ENCODE data around the gene COL28A1.
"Not testable (repeated sequence)": the region's sequence is repeated elsewhere in the genome, so short reads cannot be mapped to it uniquely, and the experiment has no call there.

The COL28A1 gene

DNA sequence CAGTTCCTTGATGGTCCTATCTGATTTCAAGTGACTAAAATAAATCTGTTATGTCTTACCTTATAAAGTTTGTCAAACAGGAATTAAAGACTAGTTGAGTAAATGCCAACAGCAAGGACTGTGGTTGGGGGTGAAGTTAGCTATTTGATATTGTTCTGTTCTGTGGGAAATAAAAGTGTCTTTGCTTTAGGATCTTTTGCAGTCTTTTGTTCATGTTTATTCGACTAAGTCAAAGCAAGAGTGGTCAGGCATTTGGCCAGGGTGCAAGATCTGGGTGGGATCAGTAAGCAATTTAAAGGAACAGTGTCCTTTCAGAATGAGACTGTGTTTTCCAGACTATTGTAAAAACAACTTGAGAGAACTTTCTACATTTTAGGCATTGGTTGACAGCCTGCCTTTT is at the start of gene COL28A1:
Gene COL28A1, minus strand, starts transcription at position 183 of the 400 bp plus-strand sequence. CDS start 2,998 bp downstream, outside the sequence.
- DNase-seq: no peak

- no peak for DNase-seq
These were observed 49.0 kb upstream of the COL28A1 start for GRCh38 chr7:7584653-7585052.

DNA sequence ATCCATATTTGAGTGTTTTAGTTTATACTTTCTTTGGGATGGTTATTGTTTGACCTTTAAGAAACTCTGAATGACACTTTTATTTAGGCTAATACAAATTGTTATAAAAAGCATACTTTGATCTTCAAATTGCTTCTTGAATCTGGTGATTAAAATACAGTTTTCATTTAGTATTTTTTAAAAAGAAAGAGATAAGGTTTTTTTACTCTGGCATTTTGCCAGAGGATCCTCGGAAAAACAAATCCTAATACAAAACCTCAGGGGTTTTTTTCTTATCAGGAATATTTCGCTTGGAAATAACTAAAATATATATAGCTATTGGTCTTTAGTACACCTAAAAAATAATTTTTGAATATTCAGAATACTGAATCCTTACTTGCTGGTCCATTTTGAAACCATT is 48.1 kb upstream of the COL28A1 start:
- DNase-seq: no peak

GRCh38 chr7:7582596-7582995 is 46.9 kb upstream of the COL28A1 start:
- no peak for DNase-seq

DNA sequence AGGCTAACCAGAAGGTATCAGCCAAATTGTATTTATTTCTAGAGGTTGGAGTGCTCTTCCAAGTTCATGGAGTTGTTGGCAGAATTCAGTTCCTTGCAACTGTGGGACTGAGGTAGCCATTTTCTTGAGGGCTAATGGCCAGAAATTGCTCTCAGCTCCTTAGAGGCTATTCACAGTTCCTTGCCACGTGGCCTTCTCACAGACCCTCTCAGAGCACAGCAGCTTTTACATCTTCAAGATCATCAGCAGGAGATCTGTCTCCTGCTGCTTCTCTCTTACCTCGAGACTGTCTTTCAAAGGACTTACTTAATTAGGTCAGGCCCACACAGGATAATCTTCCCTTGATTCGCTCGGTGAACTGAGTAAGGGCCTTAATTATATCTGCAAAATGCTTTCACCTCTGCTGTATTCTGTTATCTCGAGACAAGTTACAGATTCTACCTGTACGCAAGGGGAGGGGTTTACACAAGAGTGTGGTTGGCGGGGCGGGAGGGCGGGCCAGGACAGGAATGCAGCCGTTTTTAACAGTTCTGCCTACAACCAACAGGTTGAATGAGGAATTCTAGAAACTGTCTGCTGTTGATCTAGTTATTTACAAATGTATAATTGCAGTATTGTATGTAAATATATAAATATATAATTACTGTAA is 46.0 kb upstream of the COL28A1 start:
- no peak for DNase-seq

GRCh38 chr7:7579638-7580037 is 44.0 kb upstream of the COL28A1 start:
- no peak for DNase-seq

DNA sequence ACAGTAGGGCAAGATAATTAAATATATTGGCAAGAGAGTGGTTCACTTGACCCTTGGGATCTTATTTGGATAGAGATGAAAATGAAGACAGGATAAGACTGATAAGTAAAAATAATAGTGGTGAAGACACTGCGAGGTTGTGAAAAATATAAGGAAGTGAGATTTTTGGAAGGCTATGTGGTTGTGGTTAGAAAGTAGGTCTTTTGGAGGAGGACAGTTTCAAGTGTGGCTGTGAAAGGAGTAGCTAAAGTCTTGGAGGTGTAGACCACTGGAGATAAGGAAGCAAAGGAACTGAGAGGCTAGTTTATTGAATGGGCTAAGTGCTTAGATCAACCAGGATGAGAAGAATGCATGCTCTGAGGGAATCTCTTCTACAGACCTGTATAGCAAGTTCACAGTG is 42.2 kb upstream of the COL28A1 start:
- no peak for DNase-seq

DNA sequence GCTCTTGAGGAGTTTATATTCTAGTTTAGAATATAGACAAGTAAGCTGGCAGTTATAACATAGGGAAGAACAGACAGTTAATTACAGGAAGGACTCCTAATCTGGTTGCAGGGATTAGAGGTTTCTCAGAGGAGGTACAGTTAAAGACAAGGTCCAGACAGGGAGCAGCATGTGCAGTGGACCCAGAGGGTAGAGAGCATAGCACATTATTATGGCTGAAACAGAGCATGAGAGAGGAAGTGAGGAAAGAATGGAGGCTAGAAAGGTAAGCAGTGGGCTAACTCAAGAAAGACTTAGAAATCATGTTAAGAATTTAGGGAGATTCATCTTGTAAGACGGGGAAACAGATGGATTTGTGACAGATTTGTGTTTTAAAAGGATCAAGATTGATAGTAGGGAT is 40.7 kb upstream of the COL28A1 start:
- no peak for DNase-seq

GRCh38 chr7:7573701-7574100 is 38.0 kb upstream of the COL28A1 start:
- DNase-seq: no peak

GRCh38 chr7:7570584-7570983 is 34.9 kb upstream of the COL28A1 start:
- no peak for DNase-seq

DNA sequence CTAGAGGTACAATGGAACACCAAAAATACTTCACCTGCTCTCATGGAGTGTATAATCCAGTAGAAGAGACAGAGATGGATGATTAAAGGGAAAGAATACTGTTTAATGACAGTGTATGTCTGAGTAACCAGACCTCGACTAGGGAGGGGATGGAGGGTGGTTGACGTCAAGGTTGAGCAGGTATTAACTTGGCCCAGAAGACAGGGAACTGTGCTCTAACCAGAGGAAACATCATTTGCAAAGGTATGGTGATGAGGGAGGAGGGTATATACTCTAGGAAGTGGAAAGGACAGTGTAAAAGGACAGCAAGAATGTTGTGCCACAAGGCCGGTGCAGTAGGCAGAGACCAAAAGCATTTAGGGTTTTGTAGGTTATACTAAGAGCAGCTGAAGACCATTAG is 33.9 kb upstream of the COL28A1 start:
- DNase-seq: no peak

GRCh38 chr7:7569081-7569527 is 33.4 kb upstream of the COL28A1 start:
- no peak for DNase-seq

- no peak for DNase-seq
These were observed 32.9 kb upstream of the COL28A1 start for GRCh38 chr7:7568553-7568952.

GRCh38 chr7:7567898-7568531 is 32.3 kb upstream of the COL28A1 start:
- no peak for DNase-seq

DNA sequence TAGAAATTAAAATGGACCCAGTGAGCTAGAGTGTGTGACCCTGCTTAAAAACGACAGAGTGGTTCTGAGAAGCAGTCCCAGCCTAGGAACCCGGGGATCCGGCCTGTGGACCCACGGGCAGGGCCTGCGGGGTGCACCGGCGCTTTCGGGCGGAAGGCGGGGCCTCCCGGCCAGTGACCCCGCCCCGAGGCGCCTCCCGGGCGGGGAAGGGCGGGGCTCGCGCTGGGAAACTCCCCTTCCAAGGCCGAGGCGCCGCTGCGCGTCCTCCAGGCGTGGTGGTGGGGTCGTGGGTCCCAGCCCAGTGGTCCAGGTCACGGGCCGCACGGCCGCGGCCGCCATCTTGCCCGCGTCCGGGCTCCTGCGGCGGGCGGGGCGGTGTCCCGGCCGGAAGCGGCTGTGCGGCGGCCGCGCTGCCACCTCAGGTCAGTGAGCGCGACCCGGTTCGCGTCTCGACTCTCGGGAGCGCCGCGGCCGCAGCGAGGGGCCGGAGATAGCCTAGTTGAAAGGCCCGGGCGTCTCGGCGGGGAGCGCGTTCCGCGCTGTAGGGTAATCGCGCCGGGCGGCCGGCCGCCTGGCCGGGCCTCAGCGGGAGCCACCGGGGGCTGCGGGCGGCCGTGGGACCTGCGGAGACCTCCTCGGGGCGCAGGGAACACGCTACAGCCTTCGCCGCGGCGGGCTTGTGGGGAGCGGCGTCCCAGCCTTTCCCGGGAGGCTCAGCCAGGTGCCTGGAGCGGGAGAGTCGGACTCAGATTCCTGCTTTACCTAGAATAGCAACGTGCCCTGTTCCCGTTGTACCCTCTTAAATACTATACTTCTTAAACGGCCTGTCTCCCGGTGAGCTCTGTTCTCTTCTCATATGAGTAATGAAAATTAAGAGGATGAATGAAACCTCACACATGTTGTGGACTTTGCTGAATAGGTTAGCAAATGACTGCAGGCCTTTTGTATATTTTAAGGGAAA is 31.3 kb upstream of the COL28A1 start, which contains the start of gene MIOS:
Gene MIOS, plus strand, starts transcription at position 234 of the 961 bp plus-strand sequence. CDS start 5,592 bp downstream, outside the sequence.
- peak; percentile 78 to 79 for DNase-seq

GRCh38 chr7:7565746-7566650 is 30.3 kb upstream of the COL28A1 start:
- DNase-seq: no peak

DNA sequence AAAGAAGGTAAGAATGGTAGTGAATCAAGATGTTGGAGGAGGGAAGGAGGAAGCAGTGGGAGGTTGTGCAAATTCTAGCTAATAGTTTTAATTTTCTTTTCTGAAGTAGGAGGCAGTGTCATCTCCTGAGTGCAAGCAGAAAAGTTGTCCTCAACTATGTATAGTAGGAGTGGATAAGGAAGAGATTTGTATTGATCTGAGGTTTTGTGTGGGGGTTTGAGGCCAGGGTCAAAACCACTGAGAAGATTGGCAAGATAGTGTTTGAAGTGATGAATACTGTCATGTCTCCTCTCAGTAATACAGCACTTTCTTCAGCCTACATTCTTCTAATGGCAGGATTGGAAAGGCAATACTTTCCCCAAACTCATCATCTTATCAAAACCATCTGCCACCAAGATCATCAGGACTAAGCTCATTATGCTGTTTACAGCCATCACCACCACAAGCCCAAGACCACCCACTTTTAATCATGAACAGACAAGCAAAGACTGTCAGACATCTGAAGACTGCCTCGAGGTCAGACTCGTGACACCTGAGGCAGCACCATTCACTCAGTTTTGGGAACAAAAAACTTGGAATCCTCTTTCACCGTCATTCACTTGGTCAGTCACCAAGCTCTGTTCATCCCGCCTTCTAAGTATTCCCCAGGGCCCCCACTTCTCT is 29.5 kb upstream of the COL28A1 start:
- DNase-seq: no peak

DNA sequence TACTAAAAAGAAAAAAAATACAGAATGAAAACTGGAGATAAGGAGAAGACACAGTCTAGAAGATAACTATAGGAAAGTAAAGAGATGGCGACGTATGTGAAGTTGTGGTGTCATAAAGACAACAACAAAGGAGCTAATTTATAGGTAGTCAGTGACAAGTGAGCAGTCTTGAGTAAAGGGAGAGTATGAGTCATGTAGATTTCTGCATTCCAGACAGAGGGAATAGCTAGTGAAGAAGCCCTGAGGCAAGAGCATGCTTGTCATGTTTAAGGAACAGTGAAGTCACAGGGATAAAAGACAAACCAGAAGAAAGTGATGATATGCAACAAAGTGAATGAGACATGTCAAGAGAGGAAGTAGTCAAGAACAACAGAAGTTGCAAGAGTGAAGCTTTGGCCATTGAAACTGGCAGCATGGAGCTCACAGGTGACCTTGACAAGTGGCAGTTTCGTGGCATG is 28.7 kb upstream of the COL28A1 start:
- no peak for DNase-seq

- no peak for DNase-seq
These were observed 28.1 kb upstream of the COL28A1 start for GRCh38 chr7:7563813-7564212.

DNA sequence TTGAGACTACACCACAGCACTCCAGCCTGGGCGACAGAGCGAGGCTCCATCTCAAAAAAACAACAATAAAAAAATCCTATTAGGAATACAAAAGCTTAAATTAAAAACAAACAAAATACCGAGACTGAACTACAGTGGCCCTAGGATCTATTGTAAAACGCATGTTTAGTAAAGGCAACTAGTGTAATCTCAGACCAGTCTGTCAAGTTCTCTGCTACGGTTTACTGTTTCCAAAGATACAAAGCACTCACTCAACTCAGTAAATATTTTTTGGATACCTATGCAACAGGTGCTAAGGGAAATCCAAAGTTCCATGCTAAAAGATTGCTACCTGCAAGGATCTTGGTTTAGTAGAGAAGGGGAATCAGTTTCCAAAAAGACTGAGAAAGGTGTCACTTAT is 27.6 kb upstream of the COL28A1 start:
- DNase-seq: no peak

GRCh38 chr7:7562736-7563135 is 27.1 kb upstream of the COL28A1 start:
- no peak for DNase-seq

GRCh38 chr7:7561591-7561990 is 25.9 kb upstream of the COL28A1 start:
- not testable (repeated sequence) for DNase-seq

Data from stimulated activated CD4-positive, alpha-beta T cell treated with anti-CD3 and anti-CD28 coated beads, Interleukin-4, amount 100 ng/mL, for 4 hours (primary cell).